Fibroblast of pulmonary artery (primary cell): ENCODE results near the gene CTDSP1.
A peak's percentile ranks its signal among the peaks of the same experiment; 100 is the strongest.

ENCODE experiments used
- DNase-seq: peaks from one replicate; pipeline ENCODE4 v3.0.0-alpha.2; 2010; ENCODE audit warnings: low read depth
- H3K4me3 ChIP-seq: replicated peaks from 2 replicates; pipeline ENCODE4 v1.5.1; 2011; ENCODE audit warnings: low read depth, mild to moderate bottlenecking, control low read depth, low read length, moderate library complexity
- CTCF ChIP-seq: IDR thresholded peaks from 2 replicates; pipeline ENCODE4 v1.5.1; 2011; ENCODE audit warnings: mild to moderate bottlenecking, control low read depth, low read length, inconsistent platforms; ENCODE audit errors: missing control alignments

CTDSP1 gene

GRCh38 chr2:218363736-218364135 lies 35.9 kb upstream of the CTDSP1 start:
- no peak overlapping the region for H3K4me3 ChIP-seq
- no peak for TF ChIP-seq CTCF
- DNase-seq, result no peak

- no peak overlapping the region for H3K4me3 ChIP-seq
- TF ChIP-seq CTCF, result no peak
- DNase-seq, result no peak
Measured at GRCh38 chr2:218364196-218364595, 35.5 kb upstream of the CTDSP1 start.

GRCh38 chr2:218366621-218367414 lies 32.9 kb upstream of the CTDSP1 start:
- no peak for DNase-seq
- TF ChIP-seq CTCF, result no peak
- peak overlapping the region; percentile 49 for H3K4me3 ChIP-seq

GRCh38 chr2:218367415-218368149 lies 32.1 kb upstream of the CTDSP1 start:
- TF ChIP-seq CTCF, result no peak
- DNase-seq, result peak; percentile 65
- peak overlapping the region; percentile 49 for H3K4me3 ChIP-seq

- H3K4me3 ChIP-seq, result peak overlapping the region; percentile 49
- DNase-seq, result no peak
- no peak for TF ChIP-seq CTCF
Measured at GRCh38 chr2:218368150-218368528, 31.5 kb upstream of the CTDSP1 start.

- TF ChIP-seq CTCF, result no peak
- H3K4me3 ChIP-seq, result no peak overlapping the region
- DNase-seq, result no peak
Measured at GRCh38 chr2:218368621-218369153, 31.0 kb upstream of the CTDSP1 start.

- DNase-seq, result no peak
- TF ChIP-seq CTCF, result no peak
- no peak overlapping the region for H3K4me3 ChIP-seq
Measured at GRCh38 chr2:218369330-218369729, 30.3 kb upstream of the CTDSP1 start.
